ENCODE results near the gene MEAK7.
A peak's percentile ranks its signal among the peaks of the same experiment; 100 is the strongest.
"Not testable (repeated sequence)": the region's sequence is repeated elsewhere in the genome, so short reads cannot be mapped to it uniquely, and the experiment has no call there.

The MEAK7 gene

GRCh38 chr16:84535408-84535807, 30.9 kb upstream of the MEAK7 start:
- in situ Hi-C loops (cut with MboI; ENCODE audit: low pct_unique_long_range_greater_than_20kb, low sequenced_read_pairs): no loop called here
- DNase-seq: no peak

- DNase-seq: no peak
- in situ Hi-C loops (cut with MboI; ENCODE audit: low pct_unique_long_range_greater_than_20kb, low sequenced_read_pairs): no loop called here
These were observed 30.4 kb upstream of the MEAK7 start for GRCh38 chr16:84534815-84535214.

GRCh38 chr16:84532855-84533486, 28.5 kb upstream of the MEAK7 start:
- DNase-seq: peak; percentile 31
- in situ Hi-C loops (cut with MboI; ENCODE audit: low pct_unique_long_range_greater_than_20kb, low sequenced_read_pairs): no loop called here

- peak; percentile 53 for DNase-seq
- in situ Hi-C loops (cut with MboI; ENCODE audit: low pct_unique_long_range_greater_than_20kb, low sequenced_read_pairs): no loop called here
These were observed 27.8 kb upstream of the MEAK7 start for GRCh38 chr16:84532291-84532724.

GRCh38 chr16:84531671-84532111, 27.2 kb upstream of the MEAK7 start:
- DNase-seq: peak; percentile 61
- in situ Hi-C loops (cut with MboI; ENCODE audit: low pct_unique_long_range_greater_than_20kb, low sequenced_read_pairs): no loop called here

GRCh38 chr16:84530590-84530989, 26.1 kb upstream of the MEAK7 start:
- DNase-seq: no peak
- in situ Hi-C loops (cut with MboI; ENCODE audit: low pct_unique_long_range_greater_than_20kb, low sequenced_read_pairs): no loop called here

- in situ Hi-C loops (cut with MboI; ENCODE audit: low pct_unique_long_range_greater_than_20kb, low sequenced_read_pairs): no loop called here
- DNase-seq: no peak
These were observed 25.1 kb upstream of the MEAK7 start for GRCh38 chr16:84529607-84530006.

- peak; percentile 31 for DNase-seq
- in situ Hi-C loops (cut with MboI; ENCODE audit: low pct_unique_long_range_greater_than_20kb, low sequenced_read_pairs): no loop called here
These were observed 23.9 kb upstream of the MEAK7 start for GRCh38 chr16:84528322-84528721.

- in situ Hi-C loops (cut with MboI; ENCODE audit: low pct_unique_long_range_greater_than_20kb, low sequenced_read_pairs): no loop called here
- DNase-seq: no peak
These were observed 23.2 kb upstream of the MEAK7 start for GRCh38 chr16:84527532-84528269.

- in situ Hi-C loops (cut with MboI; ENCODE audit: low pct_unique_long_range_greater_than_20kb, low sequenced_read_pairs): no loop called here
- DNase-seq: no peak
These were observed 22.5 kb upstream of the MEAK7 start for GRCh38 chr16:84526794-84527531.

GRCh38 chr16:84524941-84525581, 20.6 kb upstream of the MEAK7 start:
- not testable (repeated sequence) for DNase-seq
- in situ Hi-C loops (cut with MboI; ENCODE audit: low pct_unique_long_range_greater_than_20kb, low sequenced_read_pairs): loop anchor here (25.0 kb wide), 2 partner anchors 187 to 437 kb away; no protein-coding TSS in a partner anchor

GRCh38 chr16:84524346-84524920, 20.0 kb upstream of the MEAK7 start:
- in situ Hi-C loops (cut with MboI; ENCODE audit: low pct_unique_long_range_greater_than_20kb, low sequenced_read_pairs): loop anchor here (25.0 kb wide), 2 partner anchors 188 to 438 kb away; no protein-coding TSS in a partner anchor
- DNase-seq: no peak

GRCh38 chr16:84521497-84521770, 17.0 kb upstream of the MEAK7 start:
- no peak for DNase-seq
- in situ Hi-C loops (cut with MboI; ENCODE audit: low pct_unique_long_range_greater_than_20kb, low sequenced_read_pairs): loop anchor here (25.0 kb wide), 2 partner anchors 191 to 441 kb away; no protein-coding TSS in a partner anchor

GRCh38 chr16:84520725-84521496, 16.5 kb upstream of the MEAK7 start:
- DNase-seq: no peak
- in situ Hi-C loops (cut with MboI; ENCODE audit: low pct_unique_long_range_greater_than_20kb, low sequenced_read_pairs): loop anchor here (25.0 kb wide), 2 partner anchors 191 to 441 kb away; no protein-coding TSS in a partner anchor

GRCh38 chr16:84519855-84520254, 15.4 kb upstream of the MEAK7 start:
- no peak for DNase-seq
- in situ Hi-C loops (cut with MboI; ENCODE audit: low pct_unique_long_range_greater_than_20kb, low sequenced_read_pairs): loop anchor here (10.0 to 25.0 kb wide), 3 partner anchors 95 to 442 kb away; partner anchors contain the start of gene COTL1

- in situ Hi-C loops (cut with MboI; ENCODE audit: low pct_unique_long_range_greater_than_20kb, low sequenced_read_pairs): loop anchor here (10.0 to 25.0 kb wide), 3 partner anchors 96 to 443 kb away; partner anchors contain the start of gene COTL1
- no peak for DNase-seq
These were observed 14.4 kb upstream of the MEAK7 start for GRCh38 chr16:84518804-84519341.

- in situ Hi-C loops (cut with MboI; ENCODE audit: low pct_unique_long_range_greater_than_20kb, low sequenced_read_pairs): loop anchor here (10.0 to 25.0 kb wide), 3 partner anchors 97 to 444 kb away; partner anchors contain the start of gene COTL1
- DNase-seq: not testable (repeated sequence)
These were observed 13.8 kb upstream of the MEAK7 start for GRCh38 chr16:84518220-84518619.

- in situ Hi-C loops (cut with MboI; ENCODE audit: low pct_unique_long_range_greater_than_20kb, low sequenced_read_pairs): loop anchor here (10.0 to 25.0 kb wide), 3 partner anchors 97 to 445 kb away; partner anchors contain the start of gene COTL1
- DNase-seq: no peak
These were observed 12.9 kb upstream of the MEAK7 start for GRCh38 chr16:84517366-84517765.
